ENCODE data around the gene ATN1.
"Not testable (repeated sequence)": the region's sequence is repeated elsewhere in the genome, so short reads cannot be mapped to it uniquely, and the experiment has no call there.

ATN1 gene

DNA sequence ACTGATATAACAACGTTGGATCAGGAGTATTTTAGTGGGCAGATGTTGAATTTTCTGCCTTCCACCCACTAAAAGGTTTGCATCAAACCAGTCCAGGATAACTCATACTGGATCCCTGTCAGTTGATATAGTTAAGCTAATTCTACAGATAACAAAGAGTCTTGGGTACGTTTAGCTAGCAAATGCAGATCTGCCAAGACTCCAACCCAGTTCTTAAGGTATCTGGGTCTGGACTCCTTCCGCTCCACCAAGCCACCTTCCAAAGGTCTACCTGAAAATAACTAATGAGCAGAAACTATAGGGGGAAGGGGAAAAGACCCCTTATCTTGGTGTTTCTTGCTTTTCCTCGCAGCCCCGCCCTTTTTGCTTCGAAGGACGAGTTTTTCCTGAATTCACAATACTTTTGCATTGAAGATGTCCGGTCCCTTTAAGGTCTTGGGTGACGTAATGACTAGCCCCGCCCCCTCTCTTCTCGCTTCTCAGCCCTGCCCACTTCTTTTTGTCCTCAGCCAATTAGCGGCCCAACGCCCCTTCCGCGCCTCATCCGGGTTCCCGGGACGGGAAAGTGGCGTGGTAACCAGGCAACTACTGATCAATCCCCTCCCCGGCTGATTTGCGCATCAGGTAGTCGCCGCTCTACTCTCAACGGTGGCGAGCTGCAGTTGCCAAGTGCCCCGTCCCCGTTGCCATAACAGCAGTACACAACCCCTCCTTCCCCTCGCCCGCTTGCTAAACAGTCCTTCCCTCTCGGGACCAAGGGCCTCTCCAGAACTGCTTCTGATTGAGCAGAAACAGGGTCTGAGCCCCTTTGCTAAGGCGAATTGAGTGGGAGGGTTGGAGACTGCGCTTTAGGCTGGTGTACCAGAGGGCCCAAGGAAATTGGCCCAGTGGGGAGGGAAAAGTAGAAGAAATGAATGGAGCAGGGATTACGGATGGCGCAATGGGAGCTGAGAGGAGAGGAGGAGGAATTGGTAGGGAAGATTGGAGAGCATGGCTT is 23.2 kb upstream of the ATN1 start, which contains the start of gene LRRC23:
LRRC23 (plus strand) TSS at position 543 of the 997 bp plus-strand sequence. CDS start 812 bp downstream, outside the sequence.
- DNase-seq (ENCODE audit: low read depth in 1 of 2, low spot score in 1 of 2) = peak; percentile 88 to 93

DNA sequence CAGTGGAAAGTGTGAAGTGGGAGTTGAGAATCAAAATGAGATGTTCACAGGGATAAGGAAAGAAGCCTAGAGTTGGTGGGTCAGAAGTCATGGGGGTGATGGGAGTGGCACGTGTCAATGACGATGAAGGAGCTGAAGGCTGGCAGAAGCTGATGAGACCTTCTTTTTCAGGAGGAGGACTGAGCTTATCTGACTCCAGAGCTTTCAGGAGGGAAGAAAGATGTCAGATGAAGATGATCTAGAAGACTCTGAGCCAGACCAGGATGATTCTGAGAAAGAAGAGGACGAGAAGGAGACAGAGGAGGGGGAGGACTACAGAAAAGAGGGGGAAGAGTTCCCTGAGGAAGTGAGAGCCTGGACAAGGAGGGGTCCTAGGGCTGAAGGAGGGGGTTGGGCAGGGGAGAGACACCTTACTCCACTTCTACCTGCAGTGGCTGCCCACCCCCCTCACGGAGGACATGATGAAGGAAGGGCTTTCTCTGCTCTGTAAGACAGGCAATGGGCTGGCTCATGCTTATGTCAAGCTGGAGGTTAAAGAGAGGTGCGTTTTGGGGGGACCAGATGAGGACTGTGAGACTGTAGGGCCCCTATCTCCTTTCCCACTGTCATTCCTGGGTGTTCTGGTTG is 22.2 kb upstream of the ATN1 start:
- DNase-seq (ENCODE audit: low read depth in 1 of 2, low spot score in 1 of 2) = no peak

DNA sequence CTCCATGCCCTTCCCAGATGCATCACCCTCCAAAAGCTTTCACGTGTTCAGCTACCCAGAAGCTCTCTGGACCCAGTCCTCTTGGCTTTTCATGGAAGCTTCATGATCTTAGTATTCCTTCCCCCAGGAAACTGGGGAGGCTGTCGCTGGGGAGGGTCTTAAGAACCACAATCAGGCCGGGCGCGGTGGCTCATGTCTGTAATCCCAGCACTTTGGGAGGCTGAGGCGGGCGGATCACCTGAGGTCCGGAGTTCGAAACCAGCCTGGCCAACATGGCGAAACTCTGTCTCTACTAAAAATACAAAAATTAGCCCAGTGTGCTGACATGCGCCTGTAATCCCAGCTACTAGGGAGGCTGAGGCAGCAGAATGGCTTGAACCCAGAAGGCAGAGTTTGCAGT is 19.6 kb upstream of the ATN1 start:
- DNase-seq (ENCODE audit: low read depth in 1 of 2, low spot score in 1 of 2) = not testable (repeated sequence)

DNA sequence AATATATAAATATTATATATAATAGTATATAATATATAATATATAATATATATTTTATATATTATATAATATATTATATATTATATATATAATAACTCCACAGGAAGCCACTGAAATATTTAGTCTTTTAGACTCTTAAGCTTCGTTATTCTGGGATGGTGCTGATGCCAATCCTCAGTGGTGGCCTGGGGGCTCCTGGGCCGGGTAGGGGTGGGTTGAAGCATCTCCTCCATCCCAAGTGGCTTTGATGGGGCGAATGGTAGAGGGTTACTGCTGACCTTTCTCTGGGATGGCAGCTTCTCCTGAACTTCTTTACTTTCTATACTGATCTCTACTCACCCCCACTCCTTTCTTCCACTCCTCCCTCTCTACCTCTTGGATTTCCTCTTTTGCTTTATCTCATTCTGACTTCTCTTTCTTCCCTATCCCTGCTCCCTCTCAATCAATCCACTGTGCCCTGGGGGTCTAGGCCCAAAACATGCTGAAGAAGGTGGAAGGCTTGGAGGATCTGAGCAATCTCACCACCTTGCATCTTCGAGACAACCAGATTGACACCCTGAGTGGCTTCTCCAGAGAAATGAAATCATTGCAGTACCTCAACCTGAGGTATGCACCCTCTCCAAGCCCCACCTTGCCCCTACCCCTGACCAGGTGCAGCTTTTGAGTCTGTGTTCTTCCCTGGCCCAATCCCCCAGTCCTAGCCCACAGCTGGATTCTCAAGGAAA is 18.2 kb upstream of the ATN1 start:
- DNase-seq (ENCODE audit: low read depth in 1 of 2, low spot score in 1 of 2) = no peak

DNA sequence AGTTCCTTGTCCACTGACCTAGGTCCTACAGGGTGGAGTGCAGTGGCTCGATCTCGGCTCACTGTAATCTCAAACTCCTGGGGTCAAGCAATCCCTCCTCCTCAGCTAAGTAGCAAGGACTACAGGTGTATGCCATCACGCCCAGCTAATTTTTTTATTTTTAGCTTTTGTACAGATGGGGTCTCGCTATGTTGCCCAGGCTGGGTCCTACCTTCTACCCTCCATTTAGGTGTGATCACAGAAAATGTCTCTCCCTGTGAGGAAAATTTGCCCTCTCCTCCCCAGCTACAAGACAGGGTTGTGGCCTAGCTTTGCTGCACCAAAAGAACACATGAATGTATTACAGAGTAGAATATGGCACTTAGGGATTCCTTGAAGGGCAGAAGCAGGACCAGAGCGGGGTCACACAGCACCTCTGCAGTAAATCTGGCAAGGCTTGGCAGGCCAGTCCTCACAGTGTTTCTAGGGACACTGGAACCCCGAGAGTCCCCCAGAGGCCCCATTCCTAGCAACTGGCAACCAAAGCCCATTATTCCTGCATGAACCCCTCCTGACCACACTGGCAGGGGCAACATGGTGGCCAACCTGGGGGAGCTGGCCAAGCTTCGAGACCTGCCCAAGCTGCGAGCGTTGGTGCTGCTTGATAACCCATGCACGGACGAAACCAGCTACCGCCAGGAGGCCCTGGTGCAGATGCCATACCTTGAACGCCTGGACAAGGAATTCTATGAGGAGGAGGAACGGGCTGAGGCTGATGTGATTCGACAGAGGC is 15.4 kb upstream of the ATN1 start:
- no peak for DNase-seq (ENCODE audit: low read depth in 1 of 2, low spot score in 1 of 2)

DNA sequence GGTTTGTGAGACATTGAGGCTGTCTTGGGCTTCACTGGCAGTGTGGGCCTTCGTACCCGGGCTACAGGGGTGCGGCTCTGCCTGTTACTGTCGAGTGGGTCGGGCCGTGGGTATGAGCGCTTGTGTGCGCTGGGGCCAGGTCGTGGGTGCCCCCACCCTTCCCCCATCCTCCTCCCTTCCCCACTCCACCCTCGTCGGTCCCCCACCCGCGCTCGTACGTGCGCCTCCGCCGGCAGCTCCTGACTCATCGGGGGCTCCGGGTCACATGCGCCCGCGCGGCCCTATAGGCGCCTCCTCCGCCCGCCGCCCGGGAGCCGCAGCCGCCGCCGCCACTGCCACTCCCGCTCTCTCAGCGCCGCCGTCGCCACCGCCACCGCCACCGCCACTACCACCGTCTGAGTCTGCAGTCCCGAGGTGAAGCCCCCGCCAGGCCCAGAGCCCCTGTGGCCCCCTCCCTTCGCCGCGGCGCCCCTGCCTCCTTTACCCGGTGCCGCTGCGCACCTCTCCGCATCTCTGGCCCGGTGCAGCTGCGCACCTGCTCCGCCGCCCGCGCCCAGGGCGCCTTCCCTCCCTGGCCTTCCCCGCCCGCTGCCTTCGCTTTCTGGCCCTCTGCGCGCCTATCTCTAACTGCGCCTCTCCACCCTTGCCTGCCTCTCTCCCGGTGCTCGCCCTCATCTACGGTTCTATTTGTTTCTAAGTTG is 13.4 kb upstream of the ATN1 start, which contains the start of gene ENO2:
ENO2 (plus strand) TSS at position 335 of the 701 bp plus-strand sequence. CDS start 1,253 bp downstream, outside the sequence.
- peak; percentile 71 to 75 for DNase-seq (ENCODE audit: low read depth in 1 of 2, low spot score in 1 of 2)

DNA sequence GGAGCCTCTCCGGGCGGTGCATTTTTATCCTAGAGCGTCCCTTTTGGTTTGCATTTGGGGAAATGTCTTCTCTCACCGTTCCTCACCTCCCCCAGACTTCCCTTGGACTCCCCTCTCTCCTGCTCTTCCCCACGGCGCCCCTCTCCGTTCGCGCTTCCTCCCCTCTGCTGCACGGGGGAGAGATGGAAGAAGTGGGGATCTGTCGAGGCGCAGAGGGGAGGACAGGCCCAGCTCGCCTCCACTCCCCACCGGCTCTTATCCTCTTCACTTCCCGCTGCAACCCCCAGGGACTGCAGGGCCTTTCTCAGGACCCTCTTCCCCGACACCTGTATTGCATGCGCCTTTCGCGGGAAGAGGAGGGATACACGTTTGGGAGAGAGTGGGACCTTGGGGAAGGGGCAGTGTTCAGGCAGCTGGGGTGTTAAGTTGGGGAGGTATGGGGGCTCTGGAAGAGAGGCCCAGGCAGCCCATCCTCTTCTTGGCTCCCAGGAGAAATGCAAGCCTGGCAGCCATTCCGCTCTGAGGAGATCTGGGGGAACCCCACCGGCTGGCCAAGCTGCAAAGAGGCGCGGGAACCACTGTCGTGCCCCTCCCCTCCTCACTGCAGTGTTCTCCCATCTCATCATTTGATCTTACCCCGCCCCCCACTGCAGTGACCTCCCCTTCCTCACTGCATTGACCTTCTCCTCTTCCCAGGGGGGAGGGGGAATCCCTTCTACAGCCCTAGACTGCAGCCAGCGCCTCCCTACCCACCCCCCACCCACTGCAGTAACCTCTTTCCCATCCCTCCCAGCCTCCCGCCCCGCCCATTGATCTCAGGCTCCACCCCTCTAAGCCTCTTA is 12.6 kb upstream of the ATN1 start:
- DNase-seq (ENCODE audit: low read depth in 1 of 2, low spot score in 1 of 2) = no peak

DNA sequence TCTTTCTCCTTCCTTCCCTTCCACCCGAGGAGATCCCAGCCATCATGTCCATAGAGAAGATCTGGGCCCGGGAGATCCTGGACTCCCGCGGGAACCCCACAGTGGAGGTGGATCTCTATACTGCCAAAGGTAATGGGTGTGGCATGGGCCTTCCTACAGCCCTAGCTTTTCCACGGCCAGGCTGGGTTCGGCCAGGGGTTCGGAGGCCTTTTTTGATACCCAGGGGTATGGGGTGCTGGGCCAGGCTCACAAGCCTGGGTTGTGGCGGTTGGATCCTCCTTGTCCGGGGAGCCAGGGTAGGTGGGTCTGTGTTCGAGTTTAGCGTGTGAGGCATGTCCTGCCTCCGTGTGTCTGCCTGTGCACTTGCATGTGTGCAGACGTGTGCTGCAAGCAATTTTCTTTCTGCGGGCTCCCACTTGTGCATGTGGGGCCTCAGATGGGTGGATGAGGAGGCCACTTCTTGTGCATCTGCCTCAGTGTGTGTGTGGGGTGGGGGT is 11.9 kb upstream of the ATN1 start:
- DNase-seq (ENCODE audit: low read depth in 1 of 2, low spot score in 1 of 2) = no peak

DNA sequence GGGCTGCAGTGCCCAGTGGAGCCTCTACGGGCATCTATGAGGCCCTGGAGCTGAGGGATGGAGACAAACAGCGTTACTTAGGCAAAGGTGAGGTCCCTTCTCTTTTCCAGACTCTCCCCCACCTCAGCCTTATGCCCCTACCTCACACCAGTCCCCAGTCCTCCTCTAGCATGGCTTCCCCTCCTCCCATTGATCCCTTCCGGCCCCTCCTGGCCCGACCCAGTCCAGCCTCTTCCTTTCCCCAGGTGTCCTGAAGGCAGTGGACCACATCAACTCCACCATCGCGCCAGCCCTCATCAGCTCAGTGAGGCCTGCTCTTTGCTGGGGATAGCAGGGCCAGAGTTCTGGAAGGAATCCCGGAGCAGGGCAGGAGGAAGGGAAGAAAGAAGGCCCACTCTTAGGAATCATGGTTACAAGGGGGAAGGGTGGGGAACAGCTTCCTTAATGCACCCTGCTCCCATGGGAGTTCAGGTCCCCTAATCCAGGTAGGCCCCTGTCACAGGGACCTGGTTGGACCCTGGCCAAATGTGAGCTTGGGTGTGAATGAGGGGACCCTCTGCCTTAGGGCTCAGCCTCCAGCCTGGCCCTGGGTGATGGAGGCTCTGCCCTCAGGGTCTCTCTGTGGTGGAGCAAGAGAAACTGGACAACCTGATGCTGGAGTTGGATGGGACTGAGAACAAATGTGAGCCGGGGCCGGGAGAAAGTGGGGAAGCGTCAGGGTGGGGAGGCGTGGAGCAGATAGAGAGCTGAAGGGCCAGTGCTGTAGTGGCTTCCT is 11.1 kb upstream of the ATN1 start:
- DNase-seq (ENCODE audit: low read depth in 1 of 2, low spot score in 1 of 2) = no peak

DNA sequence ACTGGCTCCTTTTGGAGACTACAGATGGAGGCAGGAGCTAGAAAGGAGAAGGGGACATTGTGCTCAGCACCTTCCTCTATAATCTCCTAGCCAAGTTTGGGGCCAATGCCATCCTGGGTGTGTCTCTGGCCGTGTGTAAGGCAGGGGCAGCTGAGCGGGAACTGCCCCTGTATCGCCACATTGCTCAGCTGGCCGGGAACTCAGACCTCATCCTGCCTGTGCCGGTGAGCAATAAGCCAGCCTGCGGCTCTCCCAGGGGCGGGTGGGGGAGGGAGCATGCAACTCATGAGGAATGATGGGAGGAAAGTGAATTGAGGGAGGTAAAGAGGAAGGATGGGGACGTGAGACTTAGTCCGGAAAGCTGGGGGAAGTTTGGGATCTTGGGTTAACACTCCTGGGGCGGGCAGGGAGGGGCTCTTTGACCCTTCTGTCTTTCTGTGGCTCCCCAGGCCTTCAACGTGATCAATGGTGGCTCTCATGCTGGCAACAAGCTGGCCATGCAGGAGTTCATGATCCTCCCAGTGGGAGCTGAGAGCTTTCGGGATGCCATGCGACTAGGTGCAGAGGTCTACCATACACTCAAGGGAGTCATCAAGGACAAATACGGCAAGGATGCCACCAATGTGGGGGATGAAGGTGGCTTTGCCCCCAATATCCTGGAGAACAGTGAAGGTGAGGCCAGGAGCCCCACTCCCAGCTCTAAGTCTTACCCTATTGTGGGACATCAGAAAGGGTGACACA is 10.1 kb upstream of the ATN1 start:
- no peak for DNase-seq (ENCODE audit: low read depth in 1 of 2, low spot score in 1 of 2)

DNA sequence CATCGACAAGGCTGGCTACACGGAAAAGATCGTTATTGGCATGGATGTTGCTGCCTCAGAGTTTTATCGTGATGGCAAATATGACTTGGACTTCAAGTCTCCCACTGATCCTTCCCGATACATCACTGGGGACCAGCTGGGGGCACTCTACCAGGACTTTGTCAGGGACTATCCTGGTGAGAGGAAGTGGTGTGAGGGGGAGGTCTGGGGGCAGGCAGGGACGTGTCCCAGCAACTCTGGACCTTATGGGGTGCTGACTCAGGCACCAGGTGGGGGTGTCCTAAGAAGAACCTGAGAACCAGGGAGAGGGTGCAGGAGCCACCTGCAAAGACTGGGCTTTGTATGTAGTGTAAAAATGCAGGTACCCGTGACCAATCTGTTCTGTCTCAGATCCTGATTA is 8.2 kb upstream of the ATN1 start:
- DNase-seq (ENCODE audit: low read depth in 1 of 2, low spot score in 1 of 2) = no peak

DNA sequence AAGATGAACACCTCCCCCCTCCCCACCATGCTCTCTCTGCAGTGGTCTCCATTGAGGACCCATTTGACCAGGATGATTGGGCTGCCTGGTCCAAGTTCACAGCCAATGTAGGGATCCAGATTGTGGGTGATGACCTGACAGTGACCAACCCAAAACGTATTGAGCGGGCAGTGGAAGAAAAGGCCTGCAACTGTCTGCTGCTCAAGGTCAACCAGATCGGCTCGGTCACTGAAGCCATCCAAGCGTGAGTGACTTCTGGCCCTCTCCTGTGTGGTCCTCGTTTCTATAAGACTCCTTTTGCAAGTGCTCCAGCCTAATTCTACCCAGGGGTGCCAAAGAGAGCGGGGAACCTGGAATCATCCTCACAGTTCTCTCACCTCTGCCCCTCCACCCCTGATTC is 6.2 kb upstream of the ATN1 start:
- no peak for DNase-seq (ENCODE audit: low read depth in 1 of 2, low spot score in 1 of 2)

DNA sequence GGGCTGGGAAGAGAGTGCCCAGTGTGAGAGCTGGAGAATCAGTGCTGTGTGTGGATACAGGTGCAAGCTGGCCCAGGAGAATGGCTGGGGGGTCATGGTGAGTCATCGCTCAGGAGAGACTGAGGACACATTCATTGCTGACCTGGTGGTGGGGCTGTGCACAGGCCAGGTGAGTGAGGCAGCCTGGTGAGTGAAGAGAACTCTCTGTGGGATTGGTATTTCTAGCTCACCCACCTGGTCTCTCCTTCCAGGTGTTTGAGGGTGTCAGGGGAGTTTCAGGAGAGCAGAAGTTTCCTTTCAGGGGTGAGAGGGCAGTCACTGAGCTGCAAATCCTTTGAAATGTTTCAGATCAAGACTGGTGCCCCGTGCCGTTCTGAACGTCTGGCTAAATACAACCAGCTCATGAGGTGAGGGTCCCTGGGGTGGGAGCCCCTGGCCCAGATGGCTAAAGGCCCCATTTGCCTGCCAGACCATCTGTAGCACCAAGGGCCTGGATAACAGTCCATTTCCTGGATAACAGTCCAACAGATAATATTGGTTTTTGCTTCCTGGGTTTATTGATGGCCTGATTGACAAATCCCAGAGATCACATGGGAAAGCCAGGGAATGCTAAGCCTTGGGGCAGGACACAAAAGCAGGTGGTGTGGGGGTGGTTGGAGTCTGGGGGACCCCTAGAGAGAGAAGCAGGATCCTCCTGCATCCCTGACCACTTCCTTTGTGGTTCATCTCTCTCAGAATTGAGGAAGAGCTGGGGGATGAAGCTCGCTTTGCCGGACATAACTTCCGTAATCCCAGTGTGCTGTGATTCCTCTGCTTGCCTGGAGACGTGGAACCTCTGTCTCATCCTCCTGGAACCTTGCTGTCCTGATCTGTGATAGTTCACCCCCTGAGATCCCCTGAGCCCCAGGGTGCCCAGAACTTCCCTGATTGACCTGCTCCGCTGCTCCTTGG is 5.5 kb upstream of the ATN1 start:
- no peak for DNase-seq (ENCODE audit: low read depth in 1 of 2, low spot score in 1 of 2)

DNA sequence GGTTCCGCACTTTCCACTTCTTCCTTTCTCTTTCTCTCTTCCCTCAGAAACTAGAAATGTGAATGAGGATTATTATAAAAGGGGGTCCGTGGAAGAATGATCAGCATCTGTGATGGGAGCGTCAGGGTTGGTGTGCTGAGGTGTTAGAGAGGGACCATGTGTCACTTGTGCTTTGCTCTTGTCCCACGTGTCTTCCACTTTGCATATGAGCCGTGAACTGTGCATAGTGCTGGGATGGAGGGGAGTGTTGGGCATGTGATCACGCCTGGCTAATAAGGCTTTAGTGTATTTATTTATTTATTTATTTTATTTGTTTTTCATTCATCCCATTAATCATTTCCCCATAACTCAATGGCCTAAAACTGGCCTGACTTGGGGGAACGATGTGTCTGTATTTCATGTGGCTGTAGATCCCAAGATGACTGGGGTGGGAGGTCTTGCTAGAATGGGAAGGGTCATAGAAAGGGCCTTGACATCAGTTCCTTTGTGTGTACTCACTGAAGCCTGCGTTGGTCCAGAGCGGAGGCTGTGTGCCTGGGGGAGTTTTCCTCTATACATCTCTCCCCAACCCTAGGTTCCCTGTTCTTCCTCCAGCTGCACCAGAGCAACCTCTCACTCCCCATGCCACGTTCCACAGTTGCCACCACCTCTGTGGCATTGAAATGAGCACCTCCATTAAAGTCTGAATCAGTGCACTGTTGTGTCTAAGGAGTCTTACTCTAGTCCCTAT is 4.6 kb upstream of the ATN1 start:
- no peak for DNase-seq (ENCODE audit: low read depth in 1 of 2, low spot score in 1 of 2)

DNA sequence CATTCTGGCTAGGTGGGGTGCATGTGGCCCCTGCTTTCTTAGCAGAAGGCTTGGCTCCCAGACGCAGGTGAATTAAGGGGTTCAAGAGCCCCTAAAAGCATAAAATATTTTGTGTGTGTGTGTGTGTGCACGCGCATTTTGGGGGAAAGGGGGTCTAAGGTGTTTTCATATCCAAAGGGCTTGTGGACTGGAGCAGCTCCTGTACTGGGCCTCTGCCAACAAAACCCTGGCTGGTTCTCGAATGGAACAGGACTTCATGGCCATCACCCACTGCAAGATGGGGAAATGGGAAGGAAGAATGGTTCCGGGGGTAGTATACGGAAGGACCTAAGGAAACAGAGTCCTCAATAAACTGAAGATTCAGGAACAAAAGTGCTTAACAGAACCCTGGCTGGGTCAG is 3.9 kb upstream of the ATN1 start:
- DNase-seq (ENCODE audit: low read depth in 1 of 2, low spot score in 1 of 2) = no peak

DNA sequence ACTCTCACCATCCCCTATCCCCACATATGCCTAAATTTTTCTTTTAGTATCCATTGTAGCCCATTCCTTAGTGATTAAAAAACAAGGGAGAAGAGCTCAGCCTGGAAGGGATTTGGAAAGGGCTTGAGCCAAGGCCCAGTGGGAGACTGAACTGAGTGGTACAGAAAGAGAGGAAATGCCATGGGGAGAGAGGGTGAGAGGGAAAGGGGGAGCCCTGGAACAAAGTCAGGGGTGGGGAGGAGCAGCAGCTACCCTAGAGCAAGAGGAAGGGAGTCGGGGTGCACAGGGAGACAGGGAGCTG is 2.6 kb upstream of the ATN1 start:
- DNase-seq (ENCODE audit: low read depth in 1 of 2, low spot score in 1 of 2) = no peak

Measured in stimulated activated CD4-positive, alpha-beta T cell treated with anti-CD3 and anti-CD28 coated beads, Interleukin-15, amount 100 ng/mL, for 1 hour (primary cell).